CMK (cell line): ENCODE data around the gene CEP63.
"Not testable (repeated sequence)": the region's sequence is repeated elsewhere in the genome, so short reads cannot be mapped to it uniquely, and the experiment has no call there.

Source experiments
- DNase-seq: peaks from one replicate; pipeline ENCODE4 v3.0.0-alpha.2; 2010; ENCODE audit warnings: low read depth

Gene CEP63

GRCh38 chr3:134576426-134576825, 90.6 kb downstream of the CEP63 start:
- DNase-seq: no peak

GRCh38 chr3:134576831-134577230, 91.0 kb downstream of the CEP63 start:
- no peak for DNase-seq

GRCh38 chr3:134579141-134579665, 93.3 kb downstream of the CEP63 start:
- no peak for DNase-seq

- no peak for DNase-seq
These were observed 104.9 kb downstream of the CEP63 start for GRCh38 chr3:134590766-134591165.

GRCh38 chr3:134592806-134593205, 106.9 kb downstream of the CEP63 start:
- no peak for DNase-seq

- no peak for DNase-seq
These were observed 108.5 kb downstream of the CEP63 start for GRCh38 chr3:134594331-134594741.

GRCh38 chr3:134594986-134595385, 109.1 kb downstream of the CEP63 start:
- DNase-seq: not testable (repeated sequence)

- no peak for DNase-seq
These were observed 111.6 kb downstream of the CEP63 start for GRCh38 chr3:134597390-134597970.

GRCh38 chr3:134598763-134599545, 113.1 kb downstream of the CEP63 start:
- DNase-seq: no peak

- DNase-seq: no peak
These were observed 114.3 kb downstream of the CEP63 start for GRCh38 chr3:134600206-134600605.

GRCh38 chr3:134600685-134601463, 115.0 kb downstream of the CEP63 start:
- DNase-seq: no peak

- peak; percentile 60 for DNase-seq
These were observed 115.9 kb downstream of the CEP63 start for GRCh38 chr3:134601539-134602439.

GRCh38 chr3:134602440-134602814, 116.6 kb downstream of the CEP63 start:
- DNase-seq: no peak

- no peak for DNase-seq
These were observed 117.6 kb downstream of the CEP63 start for GRCh38 chr3:134603480-134603879.

GRCh38 chr3:134603956-134604355, 118.1 kb downstream of the CEP63 start:
- no peak for DNase-seq

GRCh38 chr3:134605556-134605955, 119.7 kb downstream of the CEP63 start:
- no peak for DNase-seq

- DNase-seq: peak; percentile 55
These were observed 120.5 kb downstream of the CEP63 start for GRCh38 chr3:134606033-134607025.

- DNase-seq: no peak
These were observed 121.5 kb downstream of the CEP63 start for GRCh38 chr3:134607054-134608022.
